Measurements from ENCODE around the gene COL7A1. TPM values are rescaled to one million over a fixed set of nuclear protein-coding genes. Genes with fewer than 3 reads are reported as not detected.

Gene COL7A1
- total and polyA plus RNA-seq, 2 of the 8 experiments (the other 6 are each of a cell fraction or from before 2014, with no cell fraction given) = 10.7 to 13.9 TPM

DNA sequence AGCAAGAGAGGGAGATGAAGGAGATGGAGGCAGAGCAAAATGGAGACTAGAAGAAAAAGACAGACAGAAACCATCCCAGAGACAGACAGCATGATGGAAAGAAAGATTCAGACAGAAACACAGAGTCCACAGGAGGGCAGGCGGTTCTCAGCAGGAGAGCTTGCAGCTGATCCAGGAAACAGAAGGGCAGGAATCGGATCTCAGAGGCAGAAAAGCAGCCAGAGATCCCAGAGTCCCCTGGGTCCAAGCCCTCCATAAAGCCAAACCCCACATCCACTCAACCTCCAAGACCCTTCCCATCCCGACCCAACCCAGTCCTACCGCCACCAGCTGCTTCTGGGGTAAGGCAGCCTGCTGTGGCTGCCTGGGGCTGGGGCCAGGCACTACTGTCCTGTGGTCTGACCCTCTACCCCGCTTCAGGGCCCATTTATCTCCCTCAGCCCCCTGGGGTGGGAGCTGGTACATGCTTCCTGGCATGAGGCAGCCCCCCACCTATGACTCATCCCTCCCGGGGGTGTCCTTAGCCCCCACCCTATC lies 31.7 kb downstream of the COL7A1 start, which contains the start of gene UCN2 (continued):
- TF ChIP-seq, protein P1, sequence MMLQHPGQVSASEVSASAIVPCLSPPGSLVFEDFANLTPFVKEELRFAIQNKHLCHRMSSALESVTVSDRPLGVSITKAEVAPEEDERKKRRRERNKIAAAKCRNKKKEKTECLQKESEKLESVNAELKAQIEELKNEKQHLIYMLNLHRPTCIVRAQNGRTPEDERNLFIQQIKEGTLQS (IDR thresholded peaks at IDR 0.05; ENCODE audit: insufficient read depth, low read depth, low read length) = no peak
- no peak for TF ChIP-seq EP300 (IDR thresholded peaks at IDR 0.05; ENCODE audit: borderline replicate concordance in 1 of 2, low read depth in 2 of 2, low read length in 2 of 2)

Data from H1 (cell line).